Kidney tubule cell (primary cell): ENCODE measurements around the gene DNA2.

Experiments
- DNase-seq: peaks from one replicate; pipeline ENCODE4 v3.0.0-alpha.2; 2018; ENCODE audit warnings: low spot score

The DNA2 gene

GRCh38 chr10:68442971-68443370, 28.8 kb downstream of the DNA2 start:
- no peak for DNase-seq

GRCh38 chr10:68440898-68441297, 30.9 kb downstream of the DNA2 start:
- DNase-seq = no peak

- DNase-seq = no peak
Measured at GRCh38 chr10:68435803-68436202, 36.0 kb downstream of the DNA2 start.

GRCh38 chr10:68434657-68435056, 37.1 kb downstream of the DNA2 start:
- DNase-seq = peak; percentile 2

GRCh38 chr10:68428396-68429104, 43.2 kb downstream of the DNA2 start:
- DNase-seq = no peak

DNA sequence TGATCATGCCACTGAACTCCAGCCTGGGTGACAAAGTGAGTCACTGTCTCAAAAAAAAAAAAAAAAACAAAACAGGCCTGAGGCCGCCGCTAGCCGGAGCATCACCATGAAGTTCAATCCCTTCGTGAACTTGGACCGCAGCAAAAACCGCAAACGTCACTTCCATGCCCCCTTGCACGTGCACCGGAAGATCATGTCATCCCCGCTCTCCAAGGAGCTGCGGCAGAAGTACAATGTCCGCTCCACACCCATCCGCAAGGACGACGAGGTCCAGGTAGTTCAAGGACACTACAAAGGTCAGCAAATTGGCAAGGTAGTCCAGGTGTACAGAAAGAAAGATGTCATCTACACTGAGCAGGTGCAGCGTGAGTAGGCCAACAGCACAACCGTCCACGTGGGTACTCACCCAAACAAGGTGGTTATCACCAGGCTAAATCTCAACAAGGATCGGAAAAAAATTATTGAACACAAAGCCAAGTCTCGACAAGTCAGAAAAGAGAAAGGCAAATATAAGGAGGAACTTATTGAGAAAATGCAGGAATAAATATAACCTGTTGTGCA, 47.2 kb downstream of the DNA2 start:
- DNase-seq = no peak

DNA sequence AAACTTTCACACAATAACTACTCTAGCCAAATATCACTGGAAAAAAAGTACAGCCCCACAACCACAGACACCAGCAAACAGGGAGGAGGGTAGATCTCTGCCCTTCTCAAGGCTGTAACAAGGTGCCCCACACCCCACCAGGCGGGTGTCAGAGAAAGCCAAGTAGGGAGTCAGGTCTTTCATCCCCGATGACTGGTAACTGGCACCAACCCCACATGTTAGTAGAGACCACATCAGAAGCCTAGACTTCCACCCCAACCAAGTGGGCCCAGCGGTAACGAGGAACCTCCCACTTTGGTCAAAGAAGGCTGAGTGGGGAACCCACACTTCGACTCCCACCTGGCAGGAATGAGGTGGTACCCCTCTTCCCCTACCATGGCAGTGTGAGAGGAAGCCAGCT, 48.3 kb downstream of the DNA2 start:
- no peak for DNase-seq

GRCh38 chr10:68419376-68419775, 52.4 kb downstream of the DNA2 start:
- no peak for DNase-seq

DNA sequence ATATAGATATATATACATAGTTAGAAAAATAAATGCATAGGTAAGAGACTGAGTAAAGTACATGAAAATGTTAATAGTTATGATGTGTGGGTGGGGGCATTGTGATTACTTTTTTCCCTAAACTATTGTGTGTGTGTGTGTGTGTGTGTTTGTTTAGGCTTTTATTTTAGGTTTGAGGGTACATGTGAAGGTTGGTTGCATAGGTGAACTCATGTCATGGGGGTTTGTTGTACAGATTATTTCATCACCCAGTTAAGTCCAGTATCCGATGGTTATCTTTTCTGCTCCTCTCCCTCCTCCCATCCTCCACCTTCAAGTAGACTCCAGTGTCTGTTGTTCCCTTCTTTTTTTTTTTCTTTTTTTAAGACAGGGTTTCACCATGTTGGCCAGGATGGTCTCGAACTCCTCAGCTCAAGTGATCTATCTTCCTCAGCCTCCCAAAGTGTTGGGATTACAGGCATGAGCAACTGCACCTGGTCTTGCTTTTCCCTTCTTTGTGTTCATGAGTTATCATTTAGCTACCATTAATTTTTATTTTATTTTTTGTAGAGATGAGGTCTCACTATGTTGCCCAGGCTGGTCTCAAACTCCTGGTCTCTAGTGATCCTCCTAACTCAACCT, 62.8 kb downstream of the DNA2 start:
- DNase-seq = no peak

- peak; percentile 87 for DNase-seq
Measured at GRCh38 chr10:68406815-68407548, 64.8 kb downstream of the DNA2 start, which contains the start of gene RUFY2. RUFY2 (minus strand) TSS chr10:68407277; CDS start chr10:68407189, 88 bp downstream.

- DNase-seq = peak; percentile 56
Measured at GRCh38 chr10:68406111-68406814, 65.5 kb downstream of the DNA2 start.

GRCh38 chr10:68403701-68404100, 68.1 kb downstream of the DNA2 start:
- no peak for DNase-seq

- DNase-seq = no peak
Measured at GRCh38 chr10:68402276-68402675, 69.5 kb downstream of the DNA2 start.

GRCh38 chr10:68397005-68397404, 74.8 kb downstream of the DNA2 start:
- DNase-seq = no peak

DNA sequence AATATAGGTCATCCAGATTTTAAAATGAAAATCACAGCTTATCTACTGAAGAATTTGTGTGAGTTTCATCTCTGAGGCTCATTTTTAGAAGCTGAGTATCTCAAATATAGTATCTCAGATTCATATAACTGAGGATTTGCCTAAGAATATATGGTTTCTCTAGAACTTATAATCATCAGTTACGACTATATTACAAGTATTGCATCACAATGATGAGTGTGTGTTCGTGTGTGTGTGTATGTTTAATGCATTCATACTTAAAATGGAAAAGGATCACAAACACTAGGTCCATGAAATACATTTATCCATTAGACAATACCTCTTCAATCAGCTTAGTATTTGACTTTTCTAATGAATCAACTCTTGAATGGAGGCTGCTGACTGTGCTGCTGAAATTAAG, 86.0 kb downstream of the DNA2 start:
- no peak for DNase-seq

DNA sequence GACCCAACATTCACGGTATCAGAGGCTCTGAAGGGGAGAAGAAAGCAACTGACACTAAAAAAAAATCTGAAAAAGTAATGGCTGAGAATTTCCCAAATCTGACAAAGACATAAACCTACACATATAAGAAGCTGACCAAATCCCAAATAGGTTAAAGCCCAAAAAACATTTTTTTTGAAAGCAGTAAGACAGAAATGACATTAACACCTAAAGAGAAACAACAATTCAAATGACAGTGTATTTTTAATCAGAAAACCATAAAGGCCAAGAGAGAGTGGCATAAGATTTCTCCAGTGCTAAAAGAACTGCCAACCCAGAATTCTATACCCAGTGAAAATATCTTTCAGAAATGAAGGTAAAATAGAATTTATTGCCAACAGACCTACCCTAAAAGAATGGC, 100.2 kb downstream of the DNA2 start:
- no peak for DNase-seq

DNA sequence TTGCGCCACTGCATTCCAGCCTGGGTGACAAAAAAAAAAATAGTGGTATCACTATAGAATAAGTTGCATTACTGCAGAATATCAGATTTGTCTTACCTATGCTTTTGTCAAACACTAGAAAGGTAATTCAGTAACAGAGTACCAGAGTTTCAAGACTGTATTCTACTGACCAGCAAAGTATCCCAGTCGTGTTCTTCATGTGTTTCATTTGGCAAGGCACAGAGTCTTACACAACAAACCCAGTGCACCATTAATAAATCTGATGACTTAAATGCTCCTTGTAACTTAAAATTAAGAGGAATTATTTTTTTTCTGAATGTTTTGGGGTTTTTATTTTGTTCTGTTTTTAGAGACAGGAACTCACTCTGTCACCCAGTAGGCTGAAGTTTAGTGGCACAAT, 104.7 kb downstream of the DNA2 start:
- no peak for DNase-seq

GRCh38 chr10:68366600-68366999, 105.2 kb downstream of the DNA2 start:
- DNase-seq = no peak

DNA sequence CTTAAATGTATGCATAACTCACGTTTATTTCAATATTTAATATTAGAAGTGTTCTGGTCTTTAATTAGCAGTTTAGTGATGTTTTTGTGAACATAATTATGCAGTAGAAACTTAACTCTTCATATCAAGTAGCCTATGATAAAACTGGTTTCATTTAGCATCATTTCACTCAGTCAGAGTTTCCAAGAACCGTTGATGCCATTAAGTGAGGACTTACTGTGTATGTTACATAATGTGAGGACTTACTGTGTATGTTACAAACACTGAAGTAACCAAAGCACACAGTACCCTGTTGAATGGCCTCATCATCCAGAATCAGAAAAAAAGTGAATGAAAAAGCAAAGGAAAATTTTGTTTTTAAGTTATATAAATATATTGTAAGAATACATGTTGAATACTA, 106.2 kb downstream of the DNA2 start:
- DNase-seq = no peak

GRCh38 chr10:68364101-68364886, 107.5 kb downstream of the DNA2 start:
- DNase-seq = no peak
